ACHN (cell line): ENCODE results near the gene SIGLEC8.
"Not testable (repeated sequence)": the region's sequence is repeated elsewhere in the genome, so short reads cannot be mapped to it uniquely, and the experiment has no call there.

Experiments used
- DNase-seq: peaks from one replicate; pipeline ENCODE4 v3.0.0-alpha.2; 2015
- in situ Hi-C: cut with HindIII; loops from 2 replicates; pipeline ENCODE4 v1.10.0; 2017; ENCODE audit warnings: low sequenced_read_pairs, low pct_ligation_motif_present, low pct_unique_long_range_greater_than_20kb

The SIGLEC8 gene

GRCh38 chr19:51458051-51458645 is at the start of gene SIGLEC8:
TSS of gene SIGLEC8 (minus strand) at chr19:51458454. CDS start at chr19:51458387, 67 bp downstream.
- in situ Hi-C loops, result no loop called here
- DNase-seq, result no peak

GRCh38 chr19:51507640-51508058 is 49.4 kb upstream of the SIGLEC8 start:
- in situ Hi-C loops, result no loop called here

GRCh38 chr19:51507192-51507591 is 48.9 kb upstream of the SIGLEC8 start:
- in situ Hi-C loops, result no loop called here
- DNase-seq, result no peak

More at GRCh38 chr19:51507640-51508058, 49.4 kb upstream of the SIGLEC8 start:
- no peak for DNase-seq

- DNase-seq, result no peak
- in situ Hi-C loops, result no loop called here
Measured at GRCh38 chr19:51505904-51506303, 47.6 kb upstream of the SIGLEC8 start.

- in situ Hi-C loops, result no loop called here
Measured at GRCh38 chr19:51503896-51504295, 45.6 kb upstream of the SIGLEC8 start.

GRCh38 chr19:51503286-51503817 is 45.1 kb upstream of the SIGLEC8 start:
- in situ Hi-C loops, result no loop called here

More at GRCh38 chr19:51503896-51504295, 45.6 kb upstream of the SIGLEC8 start:
- DNase-seq, result no peak

GRCh38 chr19:51501594-51502263 is 43.5 kb upstream of the SIGLEC8 start, which contains the start of gene SIGLEC12:
TSS of gene SIGLEC12 (minus strand) at chr19:51501800. CDS start at chr19:51501733, 67 bp downstream.
- no peak for DNase-seq
- in situ Hi-C loops, result no loop called here

More at GRCh38 chr19:51503286-51503817, 45.1 kb upstream of the SIGLEC8 start:
- DNase-seq, result no peak

- in situ Hi-C loops, result not testable (repeated sequence)
Measured at GRCh38 chr19:51500931-51501330, 42.7 kb upstream of the SIGLEC8 start.

GRCh38 chr19:51497666-51498065 is 39.4 kb upstream of the SIGLEC8 start:
- in situ Hi-C loops, result no loop called here

More at GRCh38 chr19:51500931-51501330, 42.7 kb upstream of the SIGLEC8 start:
- DNase-seq, result not testable (repeated sequence)

GRCh38 chr19:51493776-51494175 is 35.5 kb upstream of the SIGLEC8 start:
- DNase-seq, result no peak
- in situ Hi-C loops, result no loop called here

More at GRCh38 chr19:51497666-51498065, 39.4 kb upstream of the SIGLEC8 start:
- DNase-seq, result no peak

GRCh38 chr19:51491586-51491985 is 33.3 kb upstream of the SIGLEC8 start:
- in situ Hi-C loops, result no loop called here

GRCh38 chr19:51490676-51491075 is 32.4 kb upstream of the SIGLEC8 start:
- in situ Hi-C loops, result no loop called here
- no peak for DNase-seq

More at GRCh38 chr19:51491586-51491985, 33.3 kb upstream of the SIGLEC8 start:
- no peak for DNase-seq

GRCh38 chr19:51489113-51489512 is 30.9 kb upstream of the SIGLEC8 start:
- in situ Hi-C loops, result no loop called here
- no peak for DNase-seq

- in situ Hi-C loops, result no loop called here
- no peak for DNase-seq
Measured at GRCh38 chr19:51488491-51488890, 30.2 kb upstream of the SIGLEC8 start.

- no peak for DNase-seq
- in situ Hi-C loops, result no loop called here
Measured at GRCh38 chr19:51485960-51486660, 27.9 kb upstream of the SIGLEC8 start.

- DNase-seq, result peak; percentile 8
- in situ Hi-C loops, result no loop called here
Measured at GRCh38 chr19:51480590-51480989, 22.3 kb upstream of the SIGLEC8 start.

- no peak for DNase-seq
- in situ Hi-C loops, result no loop called here
Measured at GRCh38 chr19:51479531-51480331, 21.5 kb upstream of the SIGLEC8 start.
